Type B pancreatic cell (in vitro differentiated cells): Measurements from ENCODE around the gene AKT2. TPM values are rescaled to one million over a fixed set of nuclear protein-coding genes. Genes with fewer than 3 reads are reported as not detected.

Experiments
- DNase-seq: peaks from one replicate; pipeline ENCODE4 v3.0.0; 2021; ENCODE audit warnings: mixed read lengths; ENCODE audit not compliant: unreplicated experiment; ENCODE audit errors: extremely low spot score
- H3K27ac Mint-ChIP-seq: 2 replicates; pipeline ENCODE4 v1.8.0; 2021; ENCODE audit warnings: mild to moderate bottlenecking, mixed read lengths
- H3K27me3 Mint-ChIP-seq: 2 replicates; pipeline ENCODE4 v1.8.0; 2021; ENCODE audit warnings: mixed read lengths
- H3K36me3 Mint-ChIP-seq: 2 replicates; pipeline ENCODE4 v1.8.0; 2021; ENCODE audit warnings: mixed read lengths
- H3K4me1 Mint-ChIP-seq: one replicate; pipeline ENCODE4 v1.8.0; 2021; ENCODE audit warnings: mixed read lengths; ENCODE audit not compliant: unreplicated experiment
- H3K4me3 Mint-ChIP-seq: 2 replicates; pipeline ENCODE4 v1.8.0; 2021; ENCODE audit warnings: mild to moderate bottlenecking, mixed read lengths
- H3K9me3 Mint-ChIP-seq: 2 replicates; pipeline ENCODE4 v1.8.0; 2021; ENCODE audit warnings: mixed read lengths
- total RNA-seq: library from RNA; stranded (reverse); gene quantifications from 2 replicates; pipeline ENCODE4 v1.2.1, GENCODE V29; 2021; ENCODE audit warnings: low replicate concordance
- TF ChIP-seq, protein P1 (sequence below): fragments of 200-600 bp; sonication (generic); conservative IDR thresholded peaks from 2 replicates; pipeline ENCODE4 v1.5.0; 2021; ENCODE audit warnings: antibody characterized with exemption, mild to moderate bottlenecking

AKT2 gene
- total RNA-seq, 1 donor from 2014 or later, result 149 TPM

DNA sequence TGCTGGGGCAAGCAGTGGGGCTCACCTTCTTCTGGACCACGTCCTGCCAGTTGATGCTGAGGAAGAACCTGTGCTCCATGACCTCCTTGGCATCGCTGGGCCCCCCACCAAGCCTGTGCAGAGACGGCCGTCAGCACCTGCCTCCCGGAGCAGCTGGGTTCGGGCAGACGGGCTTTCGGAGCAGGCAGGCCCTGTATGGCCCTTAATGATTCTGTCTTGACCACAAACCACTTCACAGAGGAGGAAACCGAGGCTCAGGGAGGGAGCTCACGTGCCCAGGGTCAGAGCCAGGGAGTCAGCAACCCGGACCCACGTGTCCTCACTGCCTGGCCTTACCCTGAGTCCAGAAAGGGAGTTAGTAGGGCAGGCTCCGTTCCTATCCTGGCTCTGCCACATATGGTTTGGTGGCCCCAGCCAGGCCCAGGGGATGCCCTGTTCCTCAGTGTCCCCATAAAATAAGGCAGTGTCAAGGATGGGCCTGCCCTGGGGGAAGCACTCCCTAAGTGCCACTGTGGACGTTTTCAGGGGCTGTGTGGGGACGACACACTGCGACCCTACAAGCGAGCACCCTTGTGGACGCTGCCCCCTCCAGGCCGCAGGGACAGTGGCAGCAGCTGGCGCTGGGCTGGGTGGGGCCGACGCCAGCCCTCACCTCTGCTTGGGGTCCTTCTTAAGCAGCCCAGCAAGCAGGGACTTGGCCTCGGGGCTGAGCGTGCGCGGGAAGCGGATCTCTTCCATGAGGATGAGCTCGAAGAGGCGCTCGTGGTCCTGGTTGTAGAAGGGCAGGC lies 49.7 kb downstream of the AKT2 start:
- Mint-ChIP-seq H3K27ac (no peak overlapping the region), H3K9me3 (no peaks in the 10 kb centered on the region), H3K4me1 (peaks cover 16% of the 10 kb centered on the region), H3K4me3 (no peak overlapping the region), H3K27me3 (no peaks in the 10 kb centered on the region), H3K36me3 (peaks cover 7% of the 10 kb centered on the region)
- TF ChIP-seq, protein P1, sequence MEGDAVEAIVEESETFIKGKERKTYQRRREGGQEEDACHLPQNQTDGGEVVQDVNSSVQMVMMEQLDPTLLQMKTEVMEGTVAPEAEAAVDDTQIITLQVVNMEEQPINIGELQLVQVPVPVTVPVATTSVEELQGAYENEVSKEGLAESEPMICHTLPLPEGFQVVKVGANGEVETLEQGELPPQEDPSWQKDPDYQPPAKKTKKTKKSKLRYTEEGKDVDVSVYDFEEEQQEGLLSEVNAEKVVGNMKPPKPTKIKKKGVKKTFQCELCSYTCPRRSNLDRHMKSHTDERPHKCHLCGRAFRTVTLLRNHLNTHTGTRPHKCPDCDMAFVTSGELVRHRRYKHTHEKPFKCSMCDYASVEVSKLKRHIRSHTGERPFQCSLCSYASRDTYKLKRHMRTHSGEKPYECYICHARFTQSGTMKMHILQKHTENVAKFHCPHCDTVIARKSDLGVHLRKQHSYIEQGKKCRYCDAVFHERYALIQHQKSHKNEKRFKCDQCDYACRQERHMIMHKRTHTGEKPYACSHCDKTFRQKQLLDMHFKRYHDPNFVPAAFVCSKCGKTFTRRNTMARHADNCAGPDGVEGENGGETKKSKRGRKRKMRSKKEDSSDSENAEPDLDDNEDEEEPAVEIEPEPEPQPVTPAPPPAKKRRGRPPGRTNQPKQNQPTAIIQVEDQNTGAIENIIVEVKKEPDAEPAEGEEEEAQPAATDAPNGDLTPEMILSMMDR, result peak; percentile 38
- no peak for DNase-seq

DNA sequence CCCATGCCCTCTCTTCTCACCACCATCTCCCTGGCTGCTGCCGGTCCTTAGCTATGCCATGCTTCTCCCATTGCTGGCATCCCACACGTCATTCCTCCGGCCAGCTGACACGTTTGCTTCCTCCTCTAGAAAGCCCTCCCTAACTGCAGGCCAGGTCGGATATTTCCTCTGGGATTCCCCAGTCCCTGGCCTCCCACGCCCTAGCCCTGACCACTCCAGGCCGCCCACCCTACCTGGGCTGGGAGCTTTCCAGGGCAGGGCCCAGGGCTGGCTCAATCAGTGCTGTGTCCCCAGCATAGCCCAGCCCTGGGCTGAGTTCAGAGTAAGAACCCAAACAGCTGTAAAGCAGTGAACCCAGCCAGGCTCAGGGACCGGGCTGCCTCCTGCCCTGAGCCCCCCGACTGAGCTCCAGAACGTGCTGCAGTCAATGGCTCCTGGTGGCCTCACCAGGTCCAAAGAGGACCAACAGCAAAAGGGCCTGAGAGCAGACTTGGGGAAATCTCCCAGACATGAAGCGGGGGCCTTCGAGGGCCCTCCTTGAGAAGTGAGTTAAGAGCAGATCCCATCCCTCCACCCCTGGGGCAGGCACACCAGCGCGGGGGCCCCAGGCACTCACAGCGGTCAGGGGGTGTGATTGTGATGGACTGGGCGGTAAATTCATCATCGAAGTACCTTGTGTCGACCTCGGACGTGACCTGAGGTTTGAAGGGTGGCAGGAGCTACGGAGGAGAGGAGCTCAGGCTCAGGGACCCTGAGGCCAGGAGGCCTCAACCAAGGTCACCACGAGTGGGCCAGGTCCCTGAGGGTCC lies 50.5 kb downstream of the AKT2 start:
- TF ChIP-seq, protein P1, result no peak
- H3K36me3 Mint-ChIP-seq, result peaks cover 7% of the 10 kb centered on the region
- H3K9me3 Mint-ChIP-seq, result no peaks in the 10 kb centered on the region
- no peaks in the 10 kb centered on the region for H3K27me3 Mint-ChIP-seq
- H3K27ac Mint-ChIP-seq, result no peak overlapping the region
- H3K4me1 Mint-ChIP-seq, result peaks cover 16% of the 10 kb centered on the region
- H3K4me3 Mint-ChIP-seq, result no peak overlapping the region
- DNase-seq, result no peak

DNA sequence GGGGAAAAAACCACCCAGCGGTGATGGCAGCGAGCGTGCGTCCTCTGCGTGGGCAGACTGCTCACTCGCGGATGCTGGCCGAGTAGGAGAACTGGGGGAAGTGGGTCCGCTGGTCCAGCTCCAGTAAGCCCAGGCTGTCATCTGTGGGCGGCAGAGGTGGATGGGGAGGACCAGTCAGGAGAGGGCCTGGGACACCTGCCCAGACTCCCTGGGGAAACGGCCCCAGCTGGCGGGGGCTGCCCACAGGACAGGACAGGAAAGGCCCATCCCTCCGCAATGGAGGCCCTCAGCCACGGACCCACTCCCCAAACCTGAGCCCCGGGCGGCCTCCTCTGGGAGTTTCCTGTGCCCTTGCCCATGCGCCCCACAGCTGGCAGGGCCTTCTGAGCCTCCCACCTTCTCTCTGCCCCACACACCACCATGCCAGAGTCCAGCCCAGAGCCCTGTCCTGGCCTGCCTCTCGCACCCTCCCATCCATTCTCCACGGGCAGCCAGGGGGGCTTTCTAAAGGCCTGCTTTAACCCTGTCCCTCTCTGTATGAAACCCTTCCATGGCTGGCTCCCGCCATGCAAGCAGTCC lies 51.2 kb downstream of the AKT2 start:
- DNase-seq, result peak; percentile 68
- H3K27me3 Mint-ChIP-seq, result no peaks in the 10 kb centered on the region

DNA sequence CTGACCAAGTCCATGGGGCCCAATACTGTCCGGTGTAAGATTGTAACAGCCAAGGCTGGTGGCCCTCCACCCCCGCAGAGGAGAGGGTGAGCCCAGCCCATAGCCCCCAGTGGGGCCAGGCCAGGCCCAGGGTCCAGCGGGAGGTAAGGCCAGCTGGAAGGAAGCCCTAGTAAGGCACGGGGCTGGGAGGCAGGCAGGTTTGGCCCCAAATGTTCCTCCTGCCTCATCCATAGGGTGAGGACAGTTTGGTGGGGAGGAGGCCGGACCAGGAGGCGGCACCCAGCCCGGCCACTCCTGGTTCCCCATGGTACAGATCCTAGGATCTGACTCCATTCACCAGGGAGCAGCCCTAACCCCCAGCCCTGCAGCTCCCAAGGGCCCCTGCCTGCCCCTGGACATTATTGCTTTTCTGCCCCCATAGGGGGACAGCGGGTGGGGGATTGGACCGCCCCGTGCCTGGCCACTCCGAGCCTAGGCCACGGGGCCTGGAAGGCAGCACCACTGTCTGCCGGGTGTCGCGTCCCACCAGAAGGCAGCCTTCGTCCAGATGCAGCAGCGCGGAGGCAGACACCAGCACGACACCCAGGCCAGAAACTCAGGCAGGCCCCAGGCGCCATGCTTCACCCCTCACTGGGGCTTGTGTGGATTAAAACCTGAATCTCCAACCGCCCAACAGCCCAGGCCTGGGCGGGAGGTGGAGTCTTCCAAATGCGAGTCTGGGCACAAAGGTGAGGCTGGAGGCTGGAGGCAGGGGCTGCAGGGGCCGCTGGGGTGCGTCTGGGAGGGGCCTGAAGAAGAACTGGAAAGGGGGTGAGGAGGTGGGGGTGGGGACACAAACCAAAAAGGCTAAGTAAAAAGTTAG lies 52.0 kb downstream of the AKT2 start:
- Mint-ChIP-seq H3K27me3 (peaks cover under 1% of the 10 kb centered on the region), H3K36me3 (peaks cover 5% of the 10 kb centered on the region), H3K4me3 (no peak overlapping the region), H3K27ac (no peak overlapping the region), H3K4me1 (peaks cover 16% of the 10 kb centered on the region), H3K9me3 (no peaks in the 10 kb centered on the region)
- TF ChIP-seq, protein P1, result no peak
- DNase-seq, result no peak

More for the DNA sequence above, 51.2 kb downstream of the AKT2 start:
- Mint-ChIP-seq H3K9me3 (no peaks in the 10 kb centered on the region), H3K4me3 (no peak overlapping the region), H3K36me3 (peaks cover 7% of the 10 kb centered on the region), H3K4me1 (peaks cover 16% of the 10 kb centered on the region), H3K27ac (no peak overlapping the region)
- TF ChIP-seq, protein P1, result no peak

DNA sequence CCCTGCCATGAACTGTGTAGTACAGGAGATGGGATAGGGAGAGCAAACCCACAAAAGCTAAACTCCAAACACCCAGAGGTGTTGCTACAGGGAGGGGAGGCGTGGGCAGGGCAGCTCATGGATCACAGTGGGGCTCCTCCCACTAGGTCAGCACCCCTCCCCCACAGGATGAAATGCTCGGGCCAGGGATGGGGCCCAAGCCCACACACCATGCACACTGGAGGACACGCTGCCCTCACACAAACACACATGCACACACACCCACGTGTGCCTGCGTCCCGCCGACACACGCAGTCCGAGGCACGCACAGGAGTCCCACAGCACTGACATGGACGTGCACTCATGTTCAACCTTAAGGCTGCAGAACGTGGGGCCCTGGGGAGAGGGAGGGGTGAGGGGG lies 52.7 kb downstream of the AKT2 start:
- DNase-seq, result no peak
- Mint-ChIP-seq H3K4me3 (no peak overlapping the region), H3K36me3 (peaks cover 3% of the 10 kb centered on the region), H3K27ac (no peak overlapping the region), H3K27me3 (peaks cover 4% of the 10 kb centered on the region), H3K9me3 (no peaks in the 10 kb centered on the region), H3K4me1 (peaks cover 16% of the 10 kb centered on the region)
- TF ChIP-seq, protein P1, result no peak
